Measurements from ENCODE around the gene CCT5. TPM values are rescaled to one million over a fixed set of nuclear protein-coding genes. Genes with fewer than 3 reads are reported as not detected.

The CCT5 gene
- total and polyA plus RNA-seq, 10 of the 15 experiments (the other 5 are each of a cell fraction or from before 2014, with no cell fraction given): 376 to 637 (median 543) TPM

- ChIA-PET SMC1A (ENCODE audit: uncharacterized antibody, unreplicated experiment) (no interaction called here), RAD21 (ENCODE audit: unreplicated experiment) (no interaction called here), POLR2A (interaction anchor here (0.6 to 0.7 kb wide), 3 partner anchors 23 to 322 kb away, joined by 4 to 8 read pairs (median 5); no protein-coding TSS in a partner anchor), CTCF (interaction anchor here (1.4 to 1.5 kb wide), 2 partner anchors 35 to 109 kb away, joined by 5 to 6 read pairs; no protein-coding TSS in a partner anchor)
- Histone ChIP-seq H3K4me2 (ENCODE audit: control insufficient read depth, insufficient read depth) (peak overlapping the region; percentile 87), H3K4me1 (ENCODE audit: control insufficient read depth, insufficient read depth, low read length) (peaks cover 7% of the 10 kb centered on the region; the same call in 1 of the 2 replicates), H3K9ac (ENCODE audit: control insufficient read depth, insufficient read depth, low read length) (peak overlapping the region; percentile 85), H3K79me2 (ENCODE audit: control insufficient read depth, insufficient read depth, low read length) (peaks cover 57% of the 10 kb centered on the region), H3K27ac (ENCODE audit: control insufficient read depth, insufficient read depth) (peak overlapping the region; percentile 97), H2AFZ (ENCODE audit: control insufficient read depth, low read depth, low read length) (peak overlapping the region; percentile 45), H4K20me1 (ENCODE audit: control insufficient read depth, insufficient read depth) (peaks cover 3% of the 10 kb centered on the region; the same call in 1 of the 2 replicates), H3K9me3 (replicated peaks; ENCODE audit: control insufficient read depth, insufficient read depth, low read length) (no peaks in the 10 kb centered on the region), H3K27me3 (replicated peaks in 1 of 2; ENCODE audit: control insufficient read depth in 2 of 2, insufficient read depth in 2 of 2, low read length in 1 of 2) (no peaks in the 10 kb centered on the region), H3K36me3 (ENCODE audit: control insufficient read depth in 2 of 2, insufficient read depth in 2 of 2, low read length in 1 of 2) (peaks cover 0 to 5% of the 10 kb centered on the region in 2 experiments; a peak in 1 of 4 replicates), H3K4me3 (peak overlapping the region; percentile 94)
- FAIRE-seq (no peak), ATAC-seq (peak; percentile 8), DNase-seq (ENCODE audit: low read depth, low spot score) (no peak)
- in situ Hi-C loops (cut with MboI) (no loop called here), intact Hi-C loops (cut with micrococcal nuclease; ENCODE audit: unreplicated experiment) (no loop called here)
- WGBS (ENCODE audit: insufficient coverage, insufficient replicate concordance, low lambda C conversion rate, missing lambda C conversion rate): 41% methylated on average over 29 of the region's 29 CpGs
- no TSS peak for BruUV-seq (replicated peaks)
- TF ChIP-seq POU2F2 (IDR thresholded peaks at IDR 0.05; ENCODE audit: borderline replicate concordance, low read depth, low read length): no peak
- TF ChIP-seq, protein P1, sequence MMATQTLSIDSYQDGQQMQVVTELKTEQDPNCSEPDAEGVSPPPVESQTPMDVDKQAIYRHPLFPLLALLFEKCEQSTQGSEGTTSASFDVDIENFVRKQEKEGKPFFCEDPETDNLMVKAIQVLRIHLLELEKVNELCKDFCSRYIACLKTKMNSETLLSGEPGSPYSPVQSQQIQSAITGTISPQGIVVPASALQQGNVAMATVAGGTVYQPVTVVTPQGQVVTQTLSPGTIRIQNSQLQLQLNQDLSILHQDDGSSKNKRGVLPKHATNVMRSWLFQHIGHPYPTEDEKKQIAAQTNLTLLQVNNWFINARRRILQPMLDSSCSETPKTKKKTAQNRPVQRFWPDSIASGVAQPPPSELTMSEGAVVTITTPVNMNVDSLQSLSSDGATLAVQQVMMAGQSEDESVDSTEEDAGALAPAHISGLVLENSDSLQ (IDR thresholded peaks at IDR 0.05): 0 out of 2 replicates have a peak, but pooled peaks have one; percentile 9
Measured at GRCh38 chr5:10248378-10249260, 1.5 kb upstream of the CCT5 start.

Measured in GM12878 (cell line).